Neural progenitor cell (in vitro differentiated cells): Measurements from ENCODE around the gene EXOC6B. TPM values are rescaled to one million over a fixed set of nuclear protein-coding genes. Genes with fewer than 3 reads are reported as not detected.

ENCODE experiments used
- DNase-seq: peaks from one replicate; pipeline ENCODE4 v3.0.0-alpha.2; 2016; ENCODE audit warnings: low spot score
- H2AFZ ChIP-seq: fragments of 200-600 bp; sonication (generic); replicated peaks from 2 replicates; pipeline ENCODE4 v1.6.1; 2016; ENCODE audit warnings: antibody characterized with exemption
- H3F3A ChIP-seq: fragments of 200-600 bp; sonication (generic); 2 replicates; pipeline ENCODE4 v1.6.1; 2016; ENCODE audit warnings: antibody characterized with exemption, low read depth
- H3K27ac ChIP-seq: fragments of 200-600 bp; sonication (generic); 2 replicates; pipeline ENCODE4 v1.5.1; 2016; ENCODE audit warnings: mild to moderate bottlenecking
- H3K27me3 ChIP-seq: fragments of 200-600 bp; sonication (generic); 2 replicates; pipeline ENCODE4 v1.6.1; 2016; ENCODE audit warnings: mild to moderate bottlenecking, moderate library complexity
- H3K36me3 ChIP-seq: fragments of 200-600 bp; sonication (generic); 2 replicates; pipeline ENCODE4 v1.5.1; 2016
- H3K4me1 ChIP-seq: fragments of 200-600 bp; sonication (generic); 2 replicates; pipeline ENCODE4 v1.6.1; 2016; ENCODE audit warnings: mixed run types
- H3K4me2 ChIP-seq: fragments of 200-600 bp; sonication (generic); 2 replicates; pipeline ENCODE4 v1.6.1; 2016
- H3K4me3 ChIP-seq: fragments of 200-600 bp; sonication (generic); 2 replicates; pipeline ENCODE4 v1.5.1; 2016
- H3K79me2 ChIP-seq: fragments of 200-600 bp; sonication (generic); 2 replicates; pipeline ENCODE4 v1.6.1; 2016; ENCODE audit warnings: low read depth
- H3K9ac ChIP-seq: fragments of 200-600 bp; sonication (generic); 2 replicates; pipeline ENCODE4 v1.6.1; 2016
- H3K9me3 ChIP-seq: fragments of 200-600 bp; sonication (generic); 2 replicates; pipeline ENCODE4 v1.5.1; 2016; ENCODE audit warnings: low read depth
- H4K20me1 ChIP-seq: fragments of 200-600 bp; sonication (generic); 2 replicates; pipeline ENCODE4 v1.6.1; 2016; ENCODE audit warnings: low read depth
- H3K27ac Mint-ChIP-seq: 3 replicates; pipeline ENCODE4 v1.8.0; 2021; ENCODE audit warnings: mixed read lengths
- H3K27me3 Mint-ChIP-seq: 2 replicates; pipeline ENCODE4 v1.8.0; 2022; ENCODE audit warnings: low read depth, mild to moderate bottlenecking, inconsistent platforms, moderate library complexity, mixed read lengths; ENCODE audit not compliant: insufficient read depth
- H3K36me3 Mint-ChIP-seq: 3 replicates; pipeline ENCODE4 v1.8.0; 2021; ENCODE audit warnings: mixed read lengths
- H3K4me1 Mint-ChIP-seq: 3 replicates; pipeline ENCODE4 v1.8.0; 2021; ENCODE audit warnings: mixed read lengths
- H3K4me3 Mint-ChIP-seq: 3 replicates; pipeline ENCODE4 v1.8.0; 2021; ENCODE audit warnings: mild to moderate bottlenecking, moderate library complexity, mixed read lengths
- H3K9me3 Mint-ChIP-seq: 3 replicates; pipeline ENCODE4 v1.8.0; 2020; ENCODE audit warnings: mixed read lengths
- EZH2 ChIP-seq: fragments of 200-600 bp; sonication (generic); IDR thresholded peaks from 2 replicates; pipeline ENCODE4 v1.6.1; 2017; ENCODE audit warnings: antibody characterized with exemption, mild to moderate bottlenecking, moderate library complexity
- EZH2phosphoT487 ChIP-seq: fragments of 200-600 bp; sonication (generic); IDR thresholded peaks from 2 replicates; pipeline ENCODE4 v1.6.1; 2017; ENCODE audit warnings: antibody characterized with exemption
- total RNA-seq: library from RNA; depleted of rRNA; stranded (reverse); fragments of >200 nt; gene quantifications from 2 replicates; pipeline ENCODE4 v1.2.3, GENCODE V29; 2015; ENCODE audit warnings: low replicate concordance
- TF ChIP-seq, protein P1 (sequence below): fragments of 200-600 bp; sonication (generic); IDR thresholded peaks from 2 replicates; pipeline ENCODE4 v1.5.1; 2017; ENCODE audit warnings: antibody characterized with exemption, mild to moderate bottlenecking

EXOC6B gene
- total RNA-seq, 1 donor from 2014 or later = 41.2 TPM

DNA sequence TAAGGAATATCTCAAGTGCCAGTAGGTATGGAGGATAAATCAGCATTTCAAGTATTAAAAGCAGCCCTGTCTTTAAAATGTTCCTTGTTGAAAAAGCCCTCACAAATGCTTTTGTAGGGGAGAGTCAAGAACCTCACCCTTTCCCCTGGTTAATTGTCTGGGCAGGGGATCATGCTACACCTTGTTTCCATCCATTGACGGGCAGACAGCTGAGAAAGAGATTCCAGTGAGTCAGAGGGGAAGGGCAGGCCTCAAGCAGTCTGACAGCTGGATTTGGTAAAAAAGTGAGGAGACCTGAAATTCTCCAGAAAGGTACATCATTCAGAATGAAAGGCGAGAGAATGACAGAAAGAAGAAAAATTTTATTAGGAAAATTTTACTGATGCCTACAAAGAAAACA lies 475.0 kb downstream of the EXOC6B start:
- Histone ChIP-seq H2AFZ (no peak overlapping the region), H3K36me3 (no peaks in the 10 kb centered on the region), H3K4me1 (peaks cover 10% of the 10 kb centered on the region), H3K27ac (no peak overlapping the region), H3K4me2 (no peak overlapping the region), H3K79me2 (no peaks in the 10 kb centered on the region), H4K20me1 (no peaks in the 10 kb centered on the region), H3F3A (no peaks in the 10 kb centered on the region), H3K9ac (no peak overlapping the region), H3K27me3 (no peaks in the 10 kb centered on the region), H3K9me3 (no peaks in the 10 kb centered on the region), H3K4me3 (no peak overlapping the region)
- TF ChIP-seq EZH2 (no peak), EZH2phosphoT487 (no peak)
- TF ChIP-seq, protein P1, sequence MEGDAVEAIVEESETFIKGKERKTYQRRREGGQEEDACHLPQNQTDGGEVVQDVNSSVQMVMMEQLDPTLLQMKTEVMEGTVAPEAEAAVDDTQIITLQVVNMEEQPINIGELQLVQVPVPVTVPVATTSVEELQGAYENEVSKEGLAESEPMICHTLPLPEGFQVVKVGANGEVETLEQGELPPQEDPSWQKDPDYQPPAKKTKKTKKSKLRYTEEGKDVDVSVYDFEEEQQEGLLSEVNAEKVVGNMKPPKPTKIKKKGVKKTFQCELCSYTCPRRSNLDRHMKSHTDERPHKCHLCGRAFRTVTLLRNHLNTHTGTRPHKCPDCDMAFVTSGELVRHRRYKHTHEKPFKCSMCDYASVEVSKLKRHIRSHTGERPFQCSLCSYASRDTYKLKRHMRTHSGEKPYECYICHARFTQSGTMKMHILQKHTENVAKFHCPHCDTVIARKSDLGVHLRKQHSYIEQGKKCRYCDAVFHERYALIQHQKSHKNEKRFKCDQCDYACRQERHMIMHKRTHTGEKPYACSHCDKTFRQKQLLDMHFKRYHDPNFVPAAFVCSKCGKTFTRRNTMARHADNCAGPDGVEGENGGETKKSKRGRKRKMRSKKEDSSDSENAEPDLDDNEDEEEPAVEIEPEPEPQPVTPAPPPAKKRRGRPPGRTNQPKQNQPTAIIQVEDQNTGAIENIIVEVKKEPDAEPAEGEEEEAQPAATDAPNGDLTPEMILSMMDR = no peak
- Mint-ChIP-seq H3K27me3 (no peaks in the 10 kb centered on the region), H3K4me1 (peaks cover 5% of the 10 kb centered on the region), H3K9me3 (no peaks in the 10 kb centered on the region), H3K36me3 (peaks cover 3% of the 10 kb centered on the region), H3K4me3 (no peak overlapping the region), H3K27ac (no peak overlapping the region)
- DNase-seq = peak; percentile 21

DNA sequence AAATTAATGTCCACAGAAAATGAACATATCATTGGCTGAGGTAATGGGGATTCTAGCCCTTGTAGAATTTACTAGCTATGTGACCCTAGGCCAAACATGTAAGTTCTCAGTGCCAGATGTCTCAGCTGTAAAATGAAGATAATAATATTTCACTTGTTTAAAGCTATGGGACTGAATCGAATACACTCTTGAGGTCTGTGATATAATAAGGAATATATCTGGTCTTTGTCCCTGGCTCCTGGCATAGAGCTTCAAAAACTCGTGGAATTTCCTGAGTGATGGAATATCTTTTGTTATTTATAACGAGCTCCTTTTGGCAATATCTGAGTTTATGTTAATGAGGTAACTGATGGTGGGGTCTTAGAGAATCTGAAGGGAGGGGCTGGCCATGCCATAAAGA lies 476.8 kb downstream of the EXOC6B start:
- TF ChIP-seq EZH2phosphoT487 = no peak
- TF ChIP-seq, protein P1 = no peak
- TF ChIP-seq EZH2 = no peak
- Mint-ChIP-seq H3K9me3 (peaks cover 2% of the 10 kb centered on the region), H3K27me3 (no peaks in the 10 kb centered on the region), H3K4me3 (no peak overlapping the region), H3K4me1 (peaks cover 5% of the 10 kb centered on the region), H3K36me3 (no peaks in the 10 kb centered on the region), H3K27ac (no peak overlapping the region)
- Histone ChIP-seq H3K4me1 (peaks cover 10% of the 10 kb centered on the region), H3K27me3 (no peaks in the 10 kb centered on the region), H3K9ac (no peak overlapping the region), H4K20me1 (no peaks in the 10 kb centered on the region), H3K9me3 (peaks cover 5% of the 10 kb centered on the region), H3K79me2 (no peaks in the 10 kb centered on the region), H3K27ac (no peak overlapping the region), H2AFZ (no peak overlapping the region), H3K4me3 (no peak overlapping the region), H3F3A (no peaks in the 10 kb centered on the region), H3K4me2 (no peak overlapping the region), H3K36me3 (peaks cover 3% of the 10 kb centered on the region)
- DNase-seq = no peak

DNA sequence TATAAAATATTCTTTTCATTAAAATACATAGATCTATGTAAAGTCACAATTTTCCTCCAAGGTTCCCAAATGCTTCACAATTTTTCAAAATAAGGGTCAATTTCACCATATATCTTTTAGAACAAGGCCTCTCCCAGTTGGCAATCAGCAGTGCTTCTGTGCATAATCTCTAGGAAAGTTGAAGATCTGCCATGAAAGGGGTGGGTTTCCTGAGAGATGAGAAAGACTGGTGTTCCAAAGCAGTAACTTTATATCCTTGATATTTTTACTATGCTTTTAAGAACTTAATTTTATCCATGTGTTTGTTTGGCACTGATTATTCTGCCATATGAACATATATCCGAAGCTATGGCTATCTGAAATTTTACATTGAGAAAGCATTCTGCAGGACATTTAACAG lies 478.8 kb downstream of the EXOC6B start:
- Mint-ChIP-seq H3K27ac (no peak overlapping the region), H3K4me3 (no peak overlapping the region), H3K9me3 (peaks cover 2% of the 10 kb centered on the region), H3K36me3 (no peaks in the 10 kb centered on the region), H3K4me1 (peaks cover 5% of the 10 kb centered on the region), H3K27me3 (no peaks in the 10 kb centered on the region)
- no peak overlapping the region for H3K4me2 ChIP-seq
- no peaks in the 10 kb centered on the region for H4K20me1 ChIP-seq
- H3K36me3 ChIP-seq = peaks cover 6% of the 10 kb centered on the region
- no peak overlapping the region for H2AFZ ChIP-seq
- no peak for DNase-seq
- H3F3A ChIP-seq = no peaks in the 10 kb centered on the region
- no peaks in the 10 kb centered on the region for H3K79me2 ChIP-seq
- peaks cover 10% of the 10 kb centered on the region for H3K4me1 ChIP-seq
- peaks cover 7% of the 10 kb centered on the region for H3K9me3 ChIP-seq
- H3K4me3 ChIP-seq = no peak overlapping the region
- no peaks in the 10 kb centered on the region for H3K27me3 ChIP-seq
- TF ChIP-seq EZH2phosphoT487 = no peak
- no peak for TF ChIP-seq EZH2
- TF ChIP-seq, protein P1 = no peak
- H3K9ac ChIP-seq = no peak overlapping the region
- H3K27ac ChIP-seq = no peak overlapping the region
